Measurements from ENCODE around the gene HLA-DPB1.
"Not testable (repeated sequence)": the region's sequence is repeated elsewhere in the genome, so short reads cannot be mapped to it uniquely, and the experiment has no call there.

Gene HLA-DPB1

GRCh38 chr6:33071569-33071968 lies 4.2 kb upstream of the HLA-DPB1 start:
- no peak for DNase-seq

- DNase-seq = no peak
These were observed 3.2 kb upstream of the HLA-DPB1 start for GRCh38 chr6:33072508-33073100.

GRCh38 chr6:33073431-33073871 lies 2.3 kb upstream of the HLA-DPB1 start, which contains the start of gene HLA-DPA1:
Gene HLA-DPA1, minus strand, starts transcription at chr6:33073649.
- DNase-seq = no peak

- DNase-seq = no peak
These were observed 602 bp upstream of the HLA-DPB1 start for GRCh38 chr6:33075208-33075567.

- no peak for DNase-seq
These were observed 680 bp downstream of the HLA-DPB1 start for GRCh38 chr6:33076406-33076934.

- no peak for DNase-seq
These were observed 2.1 kb downstream of the HLA-DPB1 start for GRCh38 chr6:33077908-33078307.

GRCh38 chr6:33078442-33078841 lies 2.7 kb downstream of the HLA-DPB1 start:
- DNase-seq = no peak

- no peak for DNase-seq
These were observed 3.2 kb downstream of the HLA-DPB1 start for GRCh38 chr6:33078919-33079521.

GRCh38 chr6:33079580-33079979 lies 3.8 kb downstream of the HLA-DPB1 start:
- no peak for DNase-seq

- peak; percentile 60 for DNase-seq
These were observed 4.6 kb downstream of the HLA-DPB1 start for GRCh38 chr6:33080127-33081089.

GRCh38 chr6:33081098-33081824 lies 5.5 kb downstream of the HLA-DPB1 start:
- DNase-seq = no peak

- peak; percentile 43 for DNase-seq
These were observed 6.9 kb downstream of the HLA-DPB1 start for GRCh38 chr6:33082702-33083101.

GRCh38 chr6:33085627-33086026 lies 9.8 kb downstream of the HLA-DPB1 start:
- DNase-seq = no peak

GRCh38 chr6:33088258-33088930 lies 12.6 kb downstream of the HLA-DPB1 start:
- DNase-seq = no peak

- DNase-seq = no peak
These were observed 13.3 kb downstream of the HLA-DPB1 start for GRCh38 chr6:33088931-33089620.

- DNase-seq = no peak
These were observed 16.2 kb downstream of the HLA-DPB1 start for GRCh38 chr6:33091957-33092356.

GRCh38 chr6:33092385-33092784 lies 16.6 kb downstream of the HLA-DPB1 start:
- no peak for DNase-seq

- no peak for DNase-seq
These were observed 18.1 kb downstream of the HLA-DPB1 start for GRCh38 chr6:33093855-33094254.

GRCh38 chr6:33095681-33096080 lies 19.9 kb downstream of the HLA-DPB1 start:
- no peak for DNase-seq

- DNase-seq = not testable (repeated sequence)
These were observed 25.4 kb downstream of the HLA-DPB1 start for GRCh38 chr6:33101121-33101737.

- DNase-seq = no peak
These were observed 28.0 kb downstream of the HLA-DPB1 start for GRCh38 chr6:33103776-33104175.

All from fibroblast of skin of scalp (primary cell).